PFSK-1 (cell line): ENCODE data around the gene CCIN.

Source experiments
- FOXP2 ChIP-seq: optimal IDR thresholded peaks from 2 replicates; pipeline ENCODE3; 2011; ENCODE audit warnings: borderline replicate concordance, control low read depth, inconsistent platforms; ENCODE audit not compliant: insufficient read depth; ENCODE audit errors: extremely low read length, extremely low read depth
- POLR2AphosphoS5 ChIP-seq: IDR thresholded peaks from 2 replicates; pipeline ENCODE4 v1.6.1; 2012; ENCODE audit warnings: low read depth, mild to moderate bottlenecking, control low read depth, low read length, moderate library complexity
- SIN3A ChIP-seq: IDR thresholded peaks from 2 replicates; pipeline ENCODE4 v1.6.1; 2012; ENCODE audit warnings: mild to moderate bottlenecking, low read length, moderate library complexity, borderline replicate concordance; ENCODE audit not compliant: insufficient read depth
- TAF1 ChIP-seq: IDR thresholded peaks from 2 replicates; pipeline ENCODE4 v1.6.1; 2012; ENCODE audit warnings: low read length, control low read depth, borderline replicate concordance; ENCODE audit not compliant: insufficient read depth
- TF ChIP-seq, protein P1 (sequence below), 2 experiments: IDR thresholded peaks; 2 replicates each; pipeline versions ENCODE4 v1.6.1 to v1.8.0; 2011 to 2012; ENCODE audit warnings: low read depth in 2 of 2, low read length in 2 of 2, control low read depth in 1 of 2, inconsistent platforms in 1 of 2, mild to moderate bottlenecking in 1 of 2, moderate library complexity in 1 of 2; ENCODE audit not compliant: insufficient read depth in 1 of 2

Gene CCIN

DNA sequence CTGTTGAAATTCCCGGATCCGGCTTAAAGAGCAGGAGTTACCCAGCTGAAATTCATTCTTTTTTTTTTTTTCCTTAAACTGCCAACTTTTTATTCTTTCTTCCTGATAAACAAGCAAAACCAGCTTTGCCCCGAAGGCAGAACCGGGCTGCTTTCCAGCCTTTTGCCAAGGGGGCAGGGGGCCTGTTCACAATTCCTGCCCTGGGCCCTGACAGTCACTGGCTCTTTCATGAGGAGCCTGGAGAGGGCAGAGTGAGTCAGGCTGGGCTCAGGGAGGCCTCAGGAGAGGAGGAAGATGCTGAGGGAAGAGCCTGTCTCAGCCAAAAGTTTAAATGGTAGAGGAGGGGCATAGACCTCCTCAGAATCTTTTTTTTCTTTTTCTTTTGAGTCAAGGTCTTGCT lies 27.9 kb upstream of the CCIN start:
- no peak for TF ChIP-seq SIN3A
- no peak for TF ChIP-seq FOXP2
- TF ChIP-seq, protein P1, sequence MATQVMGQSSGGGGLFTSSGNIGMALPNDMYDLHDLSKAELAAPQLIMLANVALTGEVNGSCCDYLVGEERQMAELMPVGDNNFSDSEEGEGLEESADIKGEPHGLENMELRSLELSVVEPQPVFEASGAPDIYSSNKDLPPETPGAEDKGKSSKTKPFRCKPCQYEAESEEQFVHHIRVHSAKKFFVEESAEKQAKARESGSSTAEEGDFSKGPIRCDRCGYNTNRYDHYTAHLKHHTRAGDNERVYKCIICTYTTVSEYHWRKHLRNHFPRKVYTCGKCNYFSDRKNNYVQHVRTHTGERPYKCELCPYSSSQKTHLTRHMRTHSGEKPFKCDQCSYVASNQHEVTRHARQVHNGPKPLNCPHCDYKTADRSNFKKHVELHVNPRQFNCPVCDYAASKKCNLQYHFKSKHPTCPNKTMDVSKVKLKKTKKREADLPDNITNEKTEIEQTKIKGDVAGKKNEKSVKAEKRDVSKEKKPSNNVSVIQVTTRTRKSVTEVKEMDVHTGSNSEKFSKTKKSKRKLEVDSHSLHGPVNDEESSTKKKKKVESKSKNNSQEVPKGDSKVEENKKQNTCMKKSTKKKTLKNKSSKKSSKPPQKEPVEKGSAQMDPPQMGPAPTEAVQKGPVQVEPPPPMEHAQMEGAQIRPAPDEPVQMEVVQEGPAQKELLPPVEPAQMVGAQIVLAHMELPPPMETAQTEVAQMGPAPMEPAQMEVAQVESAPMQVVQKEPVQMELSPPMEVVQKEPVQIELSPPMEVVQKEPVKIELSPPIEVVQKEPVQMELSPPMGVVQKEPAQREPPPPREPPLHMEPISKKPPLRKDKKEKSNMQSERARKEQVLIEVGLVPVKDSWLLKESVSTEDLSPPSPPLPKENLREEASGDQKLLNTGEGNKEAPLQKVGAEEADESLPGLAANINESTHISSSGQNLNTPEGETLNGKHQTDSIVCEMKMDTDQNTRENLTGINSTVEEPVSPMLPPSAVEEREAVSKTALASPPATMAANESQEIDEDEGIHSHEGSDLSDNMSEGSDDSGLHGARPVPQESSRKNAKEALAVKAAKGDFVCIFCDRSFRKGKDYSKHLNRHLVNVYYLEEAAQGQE (IDR thresholded peaks at IDR 0.05; ENCODE audit: insufficient read depth in 1 of 2, low read depth in 2 of 2, low read length in 2 of 2): no peak
- TF ChIP-seq TAF1: no peak
- no peak for TF ChIP-seq POLR2AphosphoS5

DNA sequence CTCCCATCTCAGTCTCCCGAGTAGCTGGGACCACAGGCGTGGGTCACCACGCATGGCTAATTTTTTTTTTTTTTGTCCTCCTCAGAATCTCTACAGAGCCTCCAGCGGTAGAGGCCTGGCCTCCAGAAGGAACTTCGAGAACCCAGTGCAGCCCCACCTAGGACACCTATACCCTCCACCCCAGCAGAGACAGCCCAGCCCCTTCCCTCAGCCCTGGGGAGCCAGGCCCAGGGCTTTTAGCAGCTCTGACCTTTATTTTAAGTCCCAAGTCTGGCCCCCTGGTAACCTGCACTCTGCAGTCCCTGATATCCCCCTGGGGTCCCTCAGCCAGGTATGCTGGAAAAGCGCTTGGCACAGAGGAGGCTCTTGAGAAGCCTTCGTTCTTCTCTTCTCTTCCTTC lies 27.4 kb upstream of the CCIN start:
- TF ChIP-seq, protein P1 (IDR thresholded peaks at IDR 0.05; ENCODE audit: insufficient read depth in 1 of 2, low read depth in 2 of 2, low read length in 2 of 2): no peak
- TF ChIP-seq POLR2AphosphoS5 (no peak), TAF1 (no peak), SIN3A (no peak), FOXP2 (no peak)

DNA sequence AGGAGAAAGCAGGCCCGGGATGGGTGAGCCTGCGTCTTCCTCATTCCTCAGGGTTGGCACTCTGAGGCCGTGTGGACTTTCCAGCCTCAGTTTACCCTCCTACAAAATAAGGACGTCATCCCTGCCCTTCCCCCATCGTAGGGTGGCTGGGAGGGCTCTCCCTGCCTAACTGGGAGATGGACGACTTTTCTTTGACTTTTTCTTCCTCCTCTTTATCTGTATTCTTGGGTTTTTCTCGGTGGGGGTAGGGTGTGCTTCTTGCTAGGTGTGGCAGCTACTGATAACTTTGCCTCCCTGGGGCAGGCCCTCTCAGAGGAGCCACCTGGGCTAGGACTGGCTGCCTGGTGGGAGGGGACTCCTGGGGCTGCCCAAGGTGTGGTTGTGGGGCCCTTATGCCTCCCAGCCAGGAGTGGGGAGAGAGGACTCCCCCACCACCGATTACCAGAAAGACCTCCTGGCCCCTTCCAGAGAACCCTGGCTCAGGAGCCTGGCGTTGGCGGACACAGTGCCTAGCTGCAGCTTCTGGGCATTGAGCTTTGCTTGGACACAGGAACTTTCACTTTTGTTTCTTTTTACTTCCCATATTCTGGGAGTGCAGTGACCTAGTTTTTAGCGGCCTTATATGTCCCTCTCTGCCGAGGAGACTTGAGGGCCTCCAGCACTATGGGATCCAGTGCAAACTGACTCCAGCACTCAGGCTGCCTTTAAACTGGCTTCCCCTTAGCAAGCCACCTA lies 26.5 kb upstream of the CCIN start:
- TF ChIP-seq, protein P1 (IDR thresholded peaks at IDR 0.05; ENCODE audit: insufficient read depth in 1 of 2, low read depth in 2 of 2, low read length in 2 of 2): no peak
- no peak for TF ChIP-seq SIN3A
- no peak for TF ChIP-seq POLR2AphosphoS5
- TF ChIP-seq FOXP2: no peak
- no peak for TF ChIP-seq TAF1

DNA sequence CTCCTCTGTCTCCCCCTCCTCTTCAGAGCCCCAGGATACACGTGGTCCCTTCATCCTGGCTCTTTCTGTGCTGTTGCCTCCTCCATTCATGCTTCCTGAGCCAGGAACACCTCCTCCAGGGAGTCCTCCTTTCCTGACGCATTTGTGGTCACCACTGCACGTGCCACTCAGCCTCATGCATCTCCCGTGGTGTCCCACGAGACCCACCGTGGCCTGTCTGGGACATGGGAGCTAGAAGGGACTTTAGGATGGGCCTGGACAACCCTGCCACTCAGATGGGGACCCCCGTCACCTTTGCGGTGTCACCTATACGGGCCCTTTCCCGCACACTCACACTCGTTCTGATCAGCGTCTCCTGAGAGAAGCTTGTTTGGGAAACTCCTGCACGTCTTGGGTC lies 25.9 kb upstream of the CCIN start:
- TF ChIP-seq TAF1: no peak
- no peak for TF ChIP-seq POLR2AphosphoS5
- TF ChIP-seq SIN3A: no peak
- TF ChIP-seq, protein P1 (IDR thresholded peaks at IDR 0.05; ENCODE audit: insufficient read depth in 1 of 2, low read depth in 2 of 2, low read length in 2 of 2): no peak
- no peak for TF ChIP-seq FOXP2
